OCI-LY7 (cell line): Measurements from ENCODE around the gene COA8.

Source experiments
- EZH2phosphoT487 ChIP-seq: fragments of 200-600 bp; sonication (generic); IDR thresholded peaks from 2 replicates; pipeline ENCODE4 v1.6.1; 2018; ENCODE audit warnings: low read depth, borderline replicate concordance, mild to moderate bottlenecking, mixed run types, antibody characterized with exemption, low read length, moderate library complexity, mixed read lengths
- TF ChIP-seq, protein P1 (sequence below): fragments of 200-600 bp; sonication (generic); conservative IDR thresholded peaks from 2 replicates; pipeline ENCODE4 v1.5.1; 2014; ENCODE audit warnings: mild to moderate bottlenecking, antibody characterized with exemption, low read length, moderate library complexity, mixed read lengths

DNA sequence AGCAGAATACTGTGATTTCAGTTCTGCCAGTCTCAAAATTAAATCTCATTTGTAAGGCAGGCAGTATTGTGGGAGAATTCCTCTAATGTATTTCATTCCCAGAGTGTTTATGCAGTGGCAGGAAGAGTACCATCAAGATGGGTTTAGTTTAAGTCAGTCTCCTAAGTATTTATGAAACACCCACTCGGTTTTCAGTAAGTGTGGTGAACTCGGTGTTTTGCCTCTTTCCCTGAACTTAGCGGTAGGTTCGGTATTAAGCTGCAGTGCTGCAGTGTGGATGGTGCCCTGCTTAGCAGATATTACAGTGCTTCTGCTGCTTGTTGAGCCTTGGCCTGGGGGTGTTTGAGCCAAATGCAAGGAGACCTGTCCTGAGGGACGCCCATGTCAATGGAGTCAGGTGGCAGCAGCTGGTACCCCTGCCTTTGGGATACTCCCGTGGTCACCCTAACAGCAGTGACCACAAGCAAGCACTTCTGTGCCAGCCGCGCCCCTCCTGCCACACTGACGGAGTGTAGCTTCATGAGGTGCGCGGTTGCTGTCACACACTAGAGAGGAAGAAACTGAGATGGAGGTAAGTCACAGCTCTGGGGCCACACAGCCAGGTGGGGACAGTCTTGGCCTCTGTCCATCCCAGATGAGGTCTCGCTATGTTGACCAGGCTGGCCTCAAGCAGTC is 15.8 kb downstream of the COA8 start:
- TF ChIP-seq, protein P1, sequence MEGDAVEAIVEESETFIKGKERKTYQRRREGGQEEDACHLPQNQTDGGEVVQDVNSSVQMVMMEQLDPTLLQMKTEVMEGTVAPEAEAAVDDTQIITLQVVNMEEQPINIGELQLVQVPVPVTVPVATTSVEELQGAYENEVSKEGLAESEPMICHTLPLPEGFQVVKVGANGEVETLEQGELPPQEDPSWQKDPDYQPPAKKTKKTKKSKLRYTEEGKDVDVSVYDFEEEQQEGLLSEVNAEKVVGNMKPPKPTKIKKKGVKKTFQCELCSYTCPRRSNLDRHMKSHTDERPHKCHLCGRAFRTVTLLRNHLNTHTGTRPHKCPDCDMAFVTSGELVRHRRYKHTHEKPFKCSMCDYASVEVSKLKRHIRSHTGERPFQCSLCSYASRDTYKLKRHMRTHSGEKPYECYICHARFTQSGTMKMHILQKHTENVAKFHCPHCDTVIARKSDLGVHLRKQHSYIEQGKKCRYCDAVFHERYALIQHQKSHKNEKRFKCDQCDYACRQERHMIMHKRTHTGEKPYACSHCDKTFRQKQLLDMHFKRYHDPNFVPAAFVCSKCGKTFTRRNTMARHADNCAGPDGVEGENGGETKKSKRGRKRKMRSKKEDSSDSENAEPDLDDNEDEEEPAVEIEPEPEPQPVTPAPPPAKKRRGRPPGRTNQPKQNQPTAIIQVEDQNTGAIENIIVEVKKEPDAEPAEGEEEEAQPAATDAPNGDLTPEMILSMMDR, result no peak
- TF ChIP-seq EZH2phosphoT487, result no peak
